HepG2 (cell line): ENCODE results near the gene UBL5. TPM values are rescaled to one million over a fixed set of nuclear protein-coding genes. Genes with fewer than 3 reads are reported as not detected.

Experiments
- ATAC-seq: fragments of 200-7000 bp; cut with Tn5 transposase; 3 replicates; pipeline ENCODE4 v1.9.1; 2020; ENCODE audit warnings: mild to moderate bottlenecking, moderate library complexity
- BruUV-seq: library from RNA; stranded (reverse); fragments of 400-500 nt; replicated peaks from 2 replicates; lab custom pipeline; 2021; lab: Mats Ljungman, UMichigan
- CTCF ChIA-PET: fragments of 300-600 bp; formaldehyde crosslinking; extraction: SDS; loops from one replicate; lab custom pipeline; 2021; ENCODE audit warnings: low total read pairs, inconsistent platforms, low intra/inter-chr PET ratio; lab: Yijun Ruan, JAX
- POLR2A ChIA-PET: fragments of 350-600 bp; sonication (Branson Sonifier 250); formaldehyde crosslinking; loops from one replicate; lab custom pipeline; 2020; ENCODE audit warnings: antibody characterized with exemption, inconsistent platforms; lab: Yijun Ruan, JAX
- DNase-seq: peaks from one replicate; pipeline ENCODE4 v3.0.0-alpha.2; 2015; ENCODE audit warnings: low spot score
- FAIRE-seq: peaks from 3 replicates; lab custom pipeline; 2011; peaks lifted over from hg19 to GRCh38; lab: Jason Lieb, UNC
- H2AFZ ChIP-seq: one replicate; pipeline ENCODE4 v1.6.1; 2011; ENCODE audit warnings: low read length, inconsistent platforms
- H3K27ac ChIP-seq: fragments of 300-600 bp; 3 replicates; pipeline ENCODE4 v1.8.0; 2011; ENCODE audit warnings: mixed run types, mild to moderate bottlenecking, mixed read lengths, low read length, inconsistent platforms; ENCODE audit not compliant: insufficient read depth; ENCODE audit errors: extremely low read length
- H3K27me3 ChIP-seq, 2 experiments: fragments of 200-600 bp in 1 of 2; 2 replicates in 1 of 2; 3 replicates in 1 of 2; pipeline versions ENCODE4 v1.6.0 to v1.8.0; 2011; ENCODE audit warnings: low read length in 2 of 2, mild to moderate bottlenecking in 2 of 2, moderate library complexity in 2 of 2, inconsistent platforms in 1 of 2; ENCODE audit not compliant: insufficient read depth in 2 of 2, control insufficient read depth in 1 of 2
- H3K36me3 ChIP-seq, 2 experiments: fragments of 200-600 bp in 1 of 2; replicated peaks in 1 of 2; 2 replicates in 1 of 2; 3 replicates in 1 of 2; pipeline versions ENCODE4 v1.5.1 to v1.8.0; 2011; ENCODE audit warnings: low read length in 2 of 2, inconsistent platforms in 1 of 2; ENCODE audit not compliant: insufficient read depth in 2 of 2, control insufficient read depth in 1 of 2
- H3K4me1 ChIP-seq: 2 replicates; pipeline ENCODE4 v1.5.1; 2012; ENCODE audit warnings: low read length, inconsistent platforms; ENCODE audit not compliant: insufficient read depth
- H3K4me2 ChIP-seq: 2 replicates; pipeline ENCODE4 v1.6.0; 2011; ENCODE audit warnings: low read depth, low read length, inconsistent platforms
- H3K4me3 ChIP-seq, 3 experiments: fragments of 200-600 bp in 1 of 3; sonication (generic), shearing (Covaris generic) in 1 of 3; replicated peaks in 1 of 3; 2 replicates each; pipeline ENCODE4 v1.5.1; 2011 to 2016; ENCODE audit warnings: low read length in 3 of 3, inconsistent platforms in 2 of 3, low read depth in 2 of 3, mild to moderate bottlenecking in 2 of 3, control low read depth in 1 of 3, mixed read lengths in 1 of 3; ENCODE audit not compliant: insufficient read depth in 1 of 3
- H3K79me2 ChIP-seq: one replicate; pipeline ENCODE4 v1.6.1; 2011; ENCODE audit warnings: low read length, inconsistent platforms; ENCODE audit not compliant: insufficient read depth
- H3K9ac ChIP-seq: 2 replicates; pipeline ENCODE4 v1.6.0; 2011; ENCODE audit warnings: mild to moderate bottlenecking, low read depth, low read length, inconsistent platforms; ENCODE audit not compliant: insufficient read depth
- H3K9me3 ChIP-seq: 2 replicates; pipeline ENCODE4 v1.5.1; 2012; ENCODE audit warnings: mild to moderate bottlenecking, low read length
- H4K20me1 ChIP-seq: 2 replicates; pipeline ENCODE4 v1.6.0; 2011; ENCODE audit warnings: inconsistent platforms, mild to moderate bottlenecking, low read length, moderate library complexity; ENCODE audit not compliant: insufficient read depth
- HOXA5 ChIP-seq: sonication (generic); formaldehyde crosslinking; IDR thresholded peaks from 2 replicates; pipeline ENCODE4 v1.4.0; 2020; ENCODE audit warnings: missing genetic modification reagents
- JUN ChIP-seq: sonication (generic); formaldehyde crosslinking; IDR thresholded peaks from 2 replicates; pipeline ENCODE4 v1.4.0; 2020; ENCODE audit warnings: mild to moderate bottlenecking, missing genetic modification reagents
- KDM2A ChIP-seq: sonication (generic); formaldehyde crosslinking; IDR thresholded peaks from 2 replicates; pipeline ENCODE4 v1.4.0; 2020; ENCODE audit warnings: low read depth, missing genetic modification reagents, borderline replicate concordance
- NR2C2 ChIP-seq: sonication (generic); formaldehyde crosslinking; IDR thresholded peaks from 2 replicates; pipeline ENCODE4 v1.4.0; 2020; ENCODE audit warnings: missing genetic modification reagents, mild to moderate bottlenecking, moderate library complexity, borderline replicate concordance
- TGIF2 ChIP-seq: IDR thresholded peaks from 2 replicates; pipeline ENCODE4 v1.6.1; 2016; ENCODE audit warnings: control low read depth, missing compliant biosample characterization
- ZEB1 ChIP-seq: IDR thresholded peaks from 2 replicates; pipeline ENCODE4 v1.6.1; 2012; ENCODE audit warnings: mild to moderate bottlenecking, low read depth, inconsistent platforms; ENCODE audit not compliant: insufficient replicate concordance
- ZFP36 ChIP-seq: fragments of 150-350 bp; IDR thresholded peaks from 2 replicates; pipeline ENCODE4 v1.6.1; 2018; ENCODE audit warnings: borderline replicate concordance, low read length, low read depth; ENCODE audit not compliant: partially characterized antibody
- ZMYM4 ChIP-seq: sonication (generic); formaldehyde crosslinking; IDR thresholded peaks from 2 replicates; pipeline ENCODE4 v1.8.1; 2023; ENCODE audit warnings: mild to moderate bottlenecking, missing genetic modification reagents
- ZNF33A ChIP-seq: sonication (generic); formaldehyde crosslinking; IDR thresholded peaks from 2 replicates; pipeline ENCODE4 v1.5.1; 2020; ENCODE audit warnings: missing genetic modification reagents, mild to moderate bottlenecking, moderate library complexity, borderline replicate concordance
- ZNF703 ChIP-seq: sonication (generic); formaldehyde crosslinking; IDR thresholded peaks from 2 replicates; pipeline ENCODE4 v1.5.1; 2020; ENCODE audit warnings: missing genetic modification reagents, mild to moderate bottlenecking, moderate library complexity, borderline replicate concordance
- WGBS: methylation state at CpG from one replicate; pipeline ENCODE4 v1.1.6; 2017; ENCODE audit warnings: low lambda C conversion rate; 5-methylcytosine and 5-hydroxymethylcytosine counted together
- in situ Hi-C: cut with HindIII; loops from 2 replicates; pipeline ENCODE4 v1.10.0; 2017; ENCODE audit warnings: low pct_unique_long_range_greater_than_20kb; ENCODE audit not compliant: extremely low pct_ligation_motif_present
- intact Hi-C: fragments of 100-400 bp; cut with micrococcal nuclease; formaldehyde crosslinking; loops from one replicate; pipeline ENCODE4 v1.10.0; 2022; ENCODE audit not compliant: unreplicated experiment
- polyA plus RNA-seq, 8 experiments: library from polyadenylated mRNA; depleted of rRNA in 3 of 8; stranded (reverse) in 7 of 8; unstranded in 1 of 8; fragments of >200 nt; fragmentation: Illumina TruSeq in 4 of 8; extraction: Trizol in 4 of 8; gene quantifications; 2 replicates each; pipeline versions ENCODE4 v1.2.1 to v1.2.3, GENCODE V29; 2011 to 2016; ENCODE audit warnings: low read depth in 4 of 8, missing spikeins in 1 of 8, mixed read lengths in 1 of 8; ENCODE audit not compliant: insufficient read depth in 1 of 8
- total RNA-seq, 5 experiments: library from RNA; depleted of rRNA; stranded (reverse); fragments of >200 nt; fragmentation: Illumina TruSeq; extraction: Trizol; gene quantifications; 2 replicates each; pipeline ENCODE4 v1.2.3, GENCODE V29; 2016; ENCODE audit warnings: low read depth in 1 of 5

UBL5 gene
- total and polyA plus RNA-seq, 2 of the 13 experiments (the other 11 are each of a cell fraction or from before 2014, with no cell fraction given): 373 to 487 TPM

DNA sequence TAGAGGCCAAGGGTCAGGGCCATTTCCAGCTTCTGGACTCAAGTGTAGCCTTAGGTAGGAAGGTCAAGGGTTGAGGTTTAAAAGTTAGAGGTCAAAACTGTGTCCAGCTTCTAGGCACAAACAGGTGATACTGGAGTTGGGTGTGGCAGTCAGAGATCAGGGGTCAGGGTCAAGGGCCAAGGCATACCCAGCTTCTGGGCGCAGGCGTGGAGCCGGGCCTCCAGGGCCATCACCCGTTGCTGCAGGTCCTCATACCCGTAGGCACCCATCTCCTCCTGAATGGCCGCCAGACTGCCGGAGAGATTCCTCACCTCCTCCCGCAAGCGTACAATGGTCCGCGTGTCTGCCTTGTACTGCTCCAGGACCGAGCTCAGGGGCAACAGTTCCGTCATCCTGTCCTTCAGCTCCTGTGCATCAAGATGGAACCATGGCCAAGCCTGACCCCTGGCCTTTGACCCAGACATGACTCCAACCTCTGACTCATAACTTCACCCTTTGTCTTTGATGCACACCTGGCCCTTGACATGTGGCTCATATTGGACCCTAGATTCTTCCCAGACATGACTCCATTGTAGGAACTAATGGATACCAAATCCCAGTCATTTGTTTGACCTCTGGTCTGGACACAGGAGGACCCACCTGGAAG is 29.5 kb downstream of the UBL5 start (continued):
- TF ChIP-seq NR2C2 (CRISPR knock-in tag): peak; percentile 49; the same call in 1 of the 2 replicates

DNA sequence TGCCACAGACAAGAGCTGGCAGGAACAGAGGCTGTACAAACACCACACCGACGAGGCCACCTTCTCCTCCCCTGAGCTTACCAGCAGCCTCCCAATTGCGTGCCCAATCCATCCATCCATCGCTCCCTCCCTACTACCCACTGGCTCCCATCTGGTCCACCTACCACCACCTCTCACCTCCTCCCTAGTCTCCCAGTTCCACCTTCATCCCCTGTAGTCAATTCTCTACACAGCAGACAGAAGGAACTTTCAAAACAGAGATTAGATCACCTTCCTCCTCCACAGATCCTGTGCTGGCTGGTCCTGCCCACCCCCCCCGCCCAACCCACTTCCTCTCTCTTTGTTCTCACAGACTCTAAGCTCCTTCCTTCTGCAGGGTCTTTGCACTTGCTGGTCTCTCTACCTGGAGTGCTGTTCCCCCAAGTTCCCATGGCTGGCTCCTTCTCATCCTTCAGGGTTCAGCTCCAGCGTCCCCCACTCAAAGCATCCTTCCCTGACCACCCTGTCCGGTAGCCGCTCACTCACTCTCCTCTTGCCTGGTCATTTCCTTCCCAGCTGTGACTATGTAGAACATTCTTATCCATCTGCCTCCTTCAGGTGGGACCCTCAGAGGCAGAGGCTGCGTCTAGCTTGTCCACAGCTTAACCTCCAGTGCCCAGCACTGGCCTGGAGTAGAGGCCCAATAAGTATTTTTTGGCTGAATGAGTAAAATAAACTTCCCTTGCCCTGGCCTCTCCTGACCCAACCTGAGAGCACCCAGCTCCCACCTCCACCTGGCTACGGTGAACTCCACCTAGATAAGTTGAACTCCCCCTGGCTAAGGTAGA is 30.4 kb downstream of the UBL5 start:
- ChIA-PET CTCF (no interaction called here), POLR2A (no interaction called here)
- H3K9me3 ChIP-seq: no peaks in the 10 kb centered on the region

DNA sequence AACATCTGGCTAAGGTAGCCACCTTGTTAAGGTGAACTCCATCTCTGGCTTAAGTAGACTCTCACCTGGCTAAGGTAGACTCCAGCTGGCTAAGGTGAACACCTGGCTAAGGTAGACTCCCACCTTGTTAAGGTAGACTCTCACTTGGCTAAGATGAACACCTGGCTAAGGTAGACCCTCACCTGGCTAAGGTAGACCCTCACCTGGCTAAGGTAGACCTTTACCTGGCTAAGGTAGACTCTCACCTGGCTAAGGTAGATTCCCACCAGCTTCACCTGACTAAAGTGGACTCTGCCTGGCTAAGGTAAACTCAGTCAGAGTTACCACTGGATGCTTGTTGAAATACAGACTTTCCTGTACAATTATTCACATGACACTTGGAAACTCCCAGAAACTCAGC is 31.0 kb downstream of the UBL5 start:
- ATAC-seq: no peak
- Histone ChIP-seq H3K27me3 (peaks cover 4 to 15% of the 10 kb centered on the region in 2 experiments; a peak in 3 of 5 replicates), H3K36me3 (no peaks in the 10 kb centered on the region), H4K20me1 (no peaks in the 10 kb centered on the region), H3K27ac (no peak overlapping the region), H2AFZ (no peak overlapping the region), H3K4me2 (no peak overlapping the region), H3K4me1 (peaks cover 17% of the 10 kb centered on the region), H3K9me3 (no peaks in the 10 kb centered on the region), H3K4me3 (no peak overlapping the region), H3K79me2 (no peaks in the 10 kb centered on the region), H3K9ac (no peak overlapping the region)
- no peak for FAIRE-seq
- ChIA-PET POLR2A (no interaction called here), CTCF (no interaction called here)
- no peak for DNase-seq
- in situ Hi-C loops: no loop called here
- TF ChIP-seq HOXA5 (CRISPR knock-in tag): no peak
- peak; percentile 86 for TF ChIP-seq ZEB1
- intact Hi-C loops: no loop called here
- no TSS peak for BruUV-seq

More for the DNA sequence above, 30.4 kb downstream of the UBL5 start:
- no peak overlapping the region for H3K27ac ChIP-seq
- H3K4me2 ChIP-seq: no peak overlapping the region
- in situ Hi-C loops: no loop called here
- TF ChIP-seq ZNF33A (CRISPR knock-in tag) (no peak), TGIF2 (CRISPR knock-in tag) (no peak), ZNF703 (CRISPR knock-in tag) (no peak), KDM2A (no peak), JUN (CRISPR knock-in tag) (no peak), ZFP36 (no peak), ZMYM4 (no peak)
- H3K79me2 ChIP-seq: no peaks in the 10 kb centered on the region
- H2AFZ ChIP-seq: no peak overlapping the region
- H3K4me1 ChIP-seq: peaks cover 24% of the 10 kb centered on the region
- H3K9ac ChIP-seq: no peak overlapping the region
- H3K36me3 ChIP-seq: no peaks in the 10 kb centered on the region
- FAIRE-seq: no peak
- no TSS peak for BruUV-seq
- ATAC-seq: no peak
- intact Hi-C loops: no loop called here
- H3K4me3 ChIP-seq: no peak overlapping the region
- no peaks in the 10 kb centered on the region for H4K20me1 ChIP-seq
- 66% methylated on average over 10 of the region's 10 CpGs for WGBS
- peaks cover 1 to 10% of the 10 kb centered on the region in 2 experiments; a peak in 3 of 5 replicates for H3K27me3 ChIP-seq
- DNase-seq: no peak
